Urinary bladder (tissue), 4 donors: ENCODE data around the gene KLRF2. TPM values are rescaled to one million over a fixed set of nuclear protein-coding genes. Genes with fewer than 3 reads are reported as not detected.

Experiments
- DNase-seq: peaks from one replicate; pipeline ENCODE4 v3.0.0-alpha.2; 2015; ENCODE audit errors: extremely low spot score
- H3K27ac ChIP-seq: one replicate; pipeline ENCODE4 v1.5.1; 2013; ENCODE audit warnings: low read depth, mild to moderate bottlenecking, moderate library complexity
- H3K36me3 ChIP-seq: one replicate; pipeline ENCODE4 v1.6.1; 2013; ENCODE audit warnings: mild to moderate bottlenecking, moderate library complexity; ENCODE audit not compliant: insufficient read depth
- H3K4me1 ChIP-seq: one replicate; pipeline ENCODE4 v1.6.1; 2013; ENCODE audit warnings: mild to moderate bottlenecking, moderate library complexity; ENCODE audit not compliant: insufficient read depth
- H3K4me3 ChIP-seq: one replicate; pipeline ENCODE4 v1.5.1; 2013; ENCODE audit warnings: low read depth, low read length
- WGBS: extraction: QIAGEN DNeasy Blood & Tissue Kit; methylation state at CpG from one replicate; pipeline ENCODE4 v1.1.7; 2013; 5-methylcytosine and 5-hydroxymethylcytosine counted together
- polyA plus RNA-seq: library from polyadenylated mRNA; stranded (reverse); fragments of 200-250 nt; gene quantifications from one replicate; pipeline ENCODE4 v1.2.3, GENCODE V29; 2013
- total RNA-seq: library from RNA; depleted of rRNA; stranded (reverse); fragments of >200 nt; gene quantifications from one replicate; pipeline ENCODE4 v1.2.3, GENCODE V29; 2014
- donor health status: healthy with polysubstance abuse.
- donor health status: healthy.

KLRF2 gene
- total and polyA plus RNA-seq, 2 donors: not detected

DNA sequence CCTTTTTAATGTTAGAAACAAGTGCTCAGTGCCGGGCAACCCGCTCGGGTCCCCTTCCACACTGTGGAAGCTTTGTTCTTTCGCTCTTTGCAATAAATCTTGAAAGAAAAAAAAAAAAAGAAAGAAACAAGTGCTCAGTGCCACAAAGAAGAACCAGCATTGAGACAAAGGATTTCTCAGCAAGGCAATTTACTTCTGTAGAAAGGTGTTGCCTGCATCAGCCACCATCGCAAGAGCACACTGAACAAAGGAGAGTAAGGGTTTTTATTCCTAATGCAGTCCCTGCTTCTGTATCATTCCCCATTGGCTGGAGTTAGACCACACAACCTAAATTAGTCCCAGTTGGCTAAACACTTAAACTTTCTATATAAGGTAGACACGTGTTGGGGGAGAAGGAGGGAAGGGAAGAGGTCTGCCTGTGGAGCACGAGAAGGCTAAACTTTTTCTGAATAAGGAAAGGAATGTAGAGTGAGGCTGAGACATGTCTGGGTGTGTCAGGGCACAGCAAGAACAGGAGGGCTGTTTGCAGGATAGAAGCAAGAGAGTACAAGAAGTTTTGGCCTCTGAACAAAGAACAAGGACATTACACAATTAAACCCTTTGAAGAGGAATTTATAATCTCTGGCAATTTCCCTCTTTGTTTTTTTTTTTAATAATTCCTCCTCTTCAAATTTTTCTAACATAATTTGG, 21.4 kb downstream of the KLRF2 start:
- H3K27ac ChIP-seq: no peak overlapping the region
- 84% methylated on average over 7 of the region's 7 CpGs for WGBS

DNA sequence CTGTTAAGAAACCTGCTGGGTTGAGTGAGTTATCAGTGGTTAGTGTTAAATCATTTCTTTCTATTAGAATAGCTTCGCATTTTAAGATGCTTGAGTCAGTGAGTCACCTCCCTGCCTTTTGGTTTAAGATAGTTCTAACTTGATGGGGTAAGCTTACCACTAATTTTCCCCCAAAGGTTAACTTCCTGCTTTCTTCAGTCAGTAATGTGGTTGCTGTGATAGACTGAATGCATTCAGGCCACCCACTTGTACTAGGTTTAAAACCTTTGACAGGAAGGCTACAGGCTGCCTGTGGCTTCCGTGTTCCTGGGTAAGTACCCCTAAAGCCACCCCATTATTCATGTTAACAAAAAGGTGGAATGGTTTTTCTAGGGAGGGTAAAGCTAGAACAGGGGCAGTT, 25.6 kb downstream of the KLRF2 start:
- Histone ChIP-seq H3K4me1 (no peaks in the 10 kb centered on the region), H3K27ac (no peak overlapping the region), H3K4me3 (no peak overlapping the region), H3K36me3 (no peaks in the 10 kb centered on the region)
- 75% methylated on average over 2 of the region's 2 CpGs for WGBS
- DNase-seq: no peak

More for the DNA sequence above, 21.4 kb downstream of the KLRF2 start:
- no peaks in the 10 kb centered on the region for H3K4me1 ChIP-seq
- H3K36me3 ChIP-seq: no peaks in the 10 kb centered on the region
- H3K4me3 ChIP-seq: no peak overlapping the region
- DNase-seq: no peak

DNA sequence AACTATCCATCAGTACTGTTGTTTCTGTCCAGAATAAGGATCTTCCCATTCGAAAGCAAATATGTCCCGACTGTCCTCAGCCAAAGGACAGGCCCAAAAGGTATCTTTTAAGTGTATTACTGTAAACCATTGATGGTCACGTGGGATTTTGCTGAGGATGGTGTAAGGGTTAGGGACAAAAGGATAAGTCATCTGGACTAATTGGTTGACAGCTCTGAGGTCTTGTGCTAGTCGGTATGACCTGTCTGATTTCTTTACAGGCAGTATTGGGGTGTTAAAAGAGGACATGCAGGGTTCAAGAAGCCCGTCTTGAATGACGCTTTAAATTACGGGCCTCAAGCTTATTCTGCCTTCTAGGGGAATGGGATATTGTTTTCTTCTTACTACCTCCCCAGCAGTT, 26.5 kb downstream of the KLRF2 start:
- no peaks in the 10 kb centered on the region for H3K4me1 ChIP-seq
- WGBS: 90% methylated on average over 7 of the region's 7 CpGs

DNA sequence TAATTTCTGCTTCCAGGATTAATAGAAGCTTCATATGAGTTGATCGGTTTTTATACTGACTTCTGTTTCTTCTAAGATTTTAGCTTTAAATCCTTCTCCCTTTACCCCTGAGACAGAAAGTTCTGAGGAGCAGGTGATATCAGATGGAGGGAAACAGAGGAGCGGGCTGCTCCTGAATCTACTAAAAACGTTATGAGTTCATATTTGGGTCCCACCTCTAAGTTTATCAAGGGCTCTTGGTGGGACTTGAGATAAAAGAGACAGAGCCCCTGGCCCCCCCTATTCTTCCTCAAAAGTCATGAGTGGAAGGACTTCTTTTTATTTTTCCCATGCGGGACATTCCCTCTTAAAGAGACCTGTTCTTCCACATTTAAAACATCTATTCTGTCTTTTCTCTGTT, 27.1 kb downstream of the KLRF2 start:
- no peak overlapping the region for H3K4me3 ChIP-seq
- H3K27ac ChIP-seq: no peak overlapping the region
- no peaks in the 10 kb centered on the region for H3K36me3 ChIP-seq
- H3K4me1 ChIP-seq: no peaks in the 10 kb centered on the region
- DNase-seq: no peak
- WGBS: 91% methylated on average over 4 of the region's 4 CpGs

More for the DNA sequence above, 26.5 kb downstream of the KLRF2 start:
- Histone ChIP-seq H3K4me3 (no peak overlapping the region), H3K36me3 (no peaks in the 10 kb centered on the region), H3K27ac (no peak overlapping the region)
- DNase-seq: no peak

DNA sequence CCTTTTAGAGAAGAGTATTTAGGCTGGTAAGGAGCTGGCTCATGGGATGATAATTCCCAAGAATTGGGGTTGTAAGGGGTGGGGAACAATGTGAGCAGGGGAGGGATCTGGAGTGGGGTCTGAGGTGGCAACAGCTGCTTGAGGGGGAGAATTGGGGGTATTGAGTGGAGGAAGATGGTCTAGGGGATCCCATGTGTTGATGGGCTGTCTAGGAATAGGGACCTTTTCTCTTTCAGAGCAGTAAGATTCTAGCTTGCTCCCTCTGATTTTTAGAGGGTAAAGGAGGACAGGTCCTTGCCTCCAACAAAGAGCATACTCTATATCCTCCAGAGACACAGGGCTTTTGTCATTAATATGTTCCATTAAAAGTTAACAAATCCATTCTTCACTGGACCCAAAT, 28.4 kb downstream of the KLRF2 start:
- no peaks in the 10 kb centered on the region for H3K36me3 ChIP-seq
- DNase-seq: no peak
- no peak overlapping the region for H3K27ac ChIP-seq
- H3K4me3 ChIP-seq: no peak overlapping the region
- H3K4me1 ChIP-seq: no peaks in the 10 kb centered on the region

DNA sequence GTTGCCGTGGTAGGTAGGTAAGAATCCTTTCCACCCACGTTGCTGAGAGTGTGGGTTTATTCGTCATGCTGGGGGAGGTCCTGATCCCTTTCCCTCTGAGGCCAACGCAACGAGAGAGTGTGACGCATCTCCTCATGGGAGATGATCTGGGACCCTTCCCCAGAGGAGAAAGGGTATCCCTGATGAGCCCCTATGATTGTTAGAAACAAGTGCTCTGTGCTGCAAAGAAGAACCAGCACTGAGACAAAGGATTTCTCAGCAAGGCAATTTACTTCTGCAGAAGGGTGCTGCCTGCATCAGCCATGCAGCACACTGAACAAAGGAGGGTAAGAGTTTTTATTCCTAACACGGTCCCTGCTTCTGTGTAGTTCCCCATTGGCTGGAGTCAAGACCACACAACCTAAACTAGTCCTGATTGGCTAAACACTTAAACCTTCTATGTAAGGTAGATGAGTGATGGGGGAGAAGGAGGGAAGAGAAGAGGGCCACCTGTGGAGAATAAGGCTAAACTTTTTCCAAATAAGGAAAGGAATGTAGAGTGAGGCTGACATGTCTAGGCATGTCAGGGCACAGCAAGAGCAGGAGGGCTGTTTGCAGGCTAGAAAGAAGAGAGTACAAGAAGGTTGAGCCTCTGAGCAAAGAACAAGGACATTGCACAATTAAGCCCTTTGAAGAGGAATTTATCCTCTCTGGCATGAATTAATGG, 29.6 kb downstream of the KLRF2 start:
- Histone ChIP-seq H3K27ac (no peak overlapping the region), H3K36me3 (no peaks in the 10 kb centered on the region), H3K4me1 (no peaks in the 10 kb centered on the region), H3K4me3 (no peak overlapping the region)
- DNase-seq: no peak
- 87% methylated on average over 7 of the region's 7 CpGs for WGBS

DNA sequence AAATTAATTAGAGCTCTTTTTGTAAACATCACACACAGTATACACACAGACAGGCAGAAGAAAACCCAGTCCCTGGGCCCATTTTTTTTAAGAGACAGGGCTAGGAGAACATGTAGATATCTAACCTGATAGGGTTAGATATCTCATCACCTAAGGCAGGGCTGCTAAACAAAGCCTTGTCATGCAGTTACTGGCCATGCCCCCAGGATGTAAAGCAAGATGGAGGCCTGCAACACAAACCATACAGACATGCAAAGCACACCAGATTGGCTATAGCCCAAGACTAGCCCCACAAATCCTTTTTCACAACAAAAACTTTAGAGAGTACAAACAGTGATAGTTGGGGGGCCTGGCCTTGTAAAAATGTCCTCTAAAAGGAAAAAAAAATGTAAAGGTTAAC, 30.4 kb downstream of the KLRF2 start:
- DNase-seq: no peak
- Histone ChIP-seq H3K36me3 (no peaks in the 10 kb centered on the region), H3K4me3 (no peak overlapping the region), H3K4me1 (no peaks in the 10 kb centered on the region), H3K27ac (no peak overlapping the region)

DNA sequence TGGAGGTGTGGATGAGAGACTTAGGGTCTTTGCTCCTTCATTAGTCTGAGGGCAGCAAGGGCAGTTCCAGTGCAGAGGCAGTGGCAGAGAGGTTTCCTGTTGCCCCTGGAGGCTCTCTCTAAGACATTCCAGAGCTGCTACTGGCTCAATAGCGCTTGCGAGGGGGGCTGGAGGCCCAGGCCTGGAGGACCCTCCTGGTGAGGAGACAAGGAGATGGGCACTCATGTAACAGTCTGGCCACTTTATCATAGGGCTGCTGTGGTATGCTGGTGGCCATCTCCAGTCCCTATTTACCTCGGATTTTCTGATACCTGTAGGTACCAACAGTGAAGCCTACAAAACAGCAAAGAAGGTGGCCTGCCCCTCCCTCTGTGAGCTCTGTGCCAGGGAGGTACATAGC, 38.2 kb downstream of the KLRF2 start:
- Histone ChIP-seq H3K4me3 (no peak overlapping the region), H3K36me3 (no peaks in the 10 kb centered on the region), H3K4me1 (no peaks in the 10 kb centered on the region), H3K27ac (no peak overlapping the region)
- no peak for DNase-seq
- 91% methylated on average over 3 of the region's 3 CpGs for WGBS

DNA sequence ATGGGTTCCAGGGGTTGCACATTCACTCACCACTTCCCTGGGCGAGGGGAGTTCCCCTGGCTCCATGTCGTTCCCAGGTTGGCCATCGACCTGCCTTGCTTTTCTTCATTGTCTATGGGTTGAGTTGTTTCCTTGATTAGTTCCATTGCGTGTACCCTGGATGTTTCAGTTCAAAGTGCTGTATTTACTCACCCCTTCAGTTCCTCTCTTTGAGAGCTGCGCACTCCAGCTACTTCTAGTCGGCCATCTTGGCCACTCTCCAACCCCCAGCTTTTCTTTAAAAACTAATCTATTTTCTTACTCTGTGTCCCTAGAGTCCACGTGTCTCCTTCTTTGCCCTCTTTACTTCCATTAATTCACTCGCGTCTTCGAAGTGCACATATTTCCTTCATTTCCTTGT, 39.2 kb downstream of the KLRF2 start:
- no peaks in the 10 kb centered on the region for H3K4me1 ChIP-seq
- H3K36me3 ChIP-seq: no peaks in the 10 kb centered on the region
- 88% methylated on average over 10 of the region's 10 CpGs for WGBS
- H3K27ac ChIP-seq: no peak overlapping the region
- H3K4me3 ChIP-seq: no peak overlapping the region
- DNase-seq: no peak

DNA sequence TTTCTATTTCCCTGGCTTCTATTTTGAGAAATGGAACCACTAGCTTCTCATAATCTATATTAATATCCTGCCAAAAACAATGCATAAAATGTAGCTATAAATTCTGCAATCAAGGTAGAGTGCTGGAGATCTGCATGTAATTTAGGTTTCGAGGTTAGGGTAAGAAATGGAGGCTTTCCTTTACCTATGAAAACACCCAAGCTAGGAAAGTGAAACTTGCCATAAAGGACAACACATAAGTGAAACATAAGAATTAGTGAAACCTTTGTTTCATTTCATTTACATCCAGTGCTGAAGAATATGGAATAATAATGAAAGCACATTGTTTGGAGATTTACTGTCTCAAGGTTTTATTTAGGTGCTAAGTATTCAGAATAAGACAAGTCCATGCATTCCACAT, 41.1 kb downstream of the KLRF2 start:
- WGBS: 86% methylated on average over 1 of the region's 1 CpG
- Histone ChIP-seq H3K27ac (no peak overlapping the region), H3K4me3 (no peak overlapping the region), H3K4me1 (no peaks in the 10 kb centered on the region), H3K36me3 (no peaks in the 10 kb centered on the region)
- DNase-seq: no peak

DNA sequence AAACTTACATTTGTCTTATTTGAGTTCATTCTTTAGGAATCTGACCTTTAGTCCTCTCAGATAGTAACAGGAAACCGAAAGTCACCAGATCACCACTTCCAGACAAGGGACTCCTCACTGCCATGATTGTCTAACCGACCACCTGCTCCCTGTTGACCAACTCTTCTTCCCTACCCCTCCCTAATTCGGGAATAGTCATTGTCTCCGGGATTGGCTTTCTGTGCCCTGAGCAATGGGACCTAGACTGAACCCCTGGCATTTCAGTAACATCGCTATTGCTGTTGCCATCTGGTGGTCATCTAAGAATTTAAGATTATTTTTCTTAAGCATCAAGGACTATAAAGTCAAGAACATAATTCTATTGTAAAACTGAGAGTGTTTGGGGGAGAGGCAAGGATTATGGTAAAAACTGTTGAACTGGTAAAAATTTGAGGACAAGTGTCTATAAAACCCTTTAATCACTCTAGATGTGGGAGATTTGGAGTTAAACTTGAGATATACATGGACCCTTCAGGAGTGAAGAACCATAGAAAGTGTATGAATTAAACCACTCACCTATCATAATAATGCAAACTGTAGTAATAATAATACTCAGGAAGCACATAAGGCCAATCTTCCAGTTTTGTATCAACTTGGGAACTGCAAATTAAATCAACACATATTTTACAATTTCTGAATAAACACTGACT, 44.6 kb downstream of the KLRF2 start:
- Histone ChIP-seq H3K4me3 (no peak overlapping the region), H3K36me3 (no peaks in the 10 kb centered on the region)
- 14% methylated on average over 5 of the region's 5 CpGs for WGBS

DNA sequence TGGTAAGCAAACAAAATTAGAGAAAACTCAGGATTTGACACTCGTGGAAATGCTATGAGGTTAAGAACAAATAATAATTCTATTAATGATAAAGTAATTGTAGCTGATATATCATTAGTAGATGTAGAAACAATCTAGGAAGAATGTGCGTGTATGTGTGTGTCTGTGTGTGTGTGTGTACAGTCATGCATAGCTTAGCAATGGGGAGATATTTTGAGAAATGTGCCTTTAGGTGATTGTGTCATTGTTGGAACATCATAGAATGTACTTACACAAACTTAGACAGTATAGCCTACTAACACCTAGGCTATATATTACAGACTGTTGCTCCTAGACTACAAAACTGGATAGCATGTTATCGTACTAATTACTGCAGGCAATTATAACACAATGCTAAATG, 45.6 kb downstream of the KLRF2 start:
- DNase-seq: no peak
- Histone ChIP-seq H3K27ac (no peak overlapping the region), H3K4me1 (no peaks in the 10 kb centered on the region), H3K36me3 (no peaks in the 10 kb centered on the region), H3K4me3 (no peak overlapping the region)
- WGBS: 89% methylated on average over 3 of the region's 3 CpGs

More for the DNA sequence above, 44.6 kb downstream of the KLRF2 start:
- Histone ChIP-seq H3K27ac (no peak overlapping the region), H3K4me1 (no peaks in the 10 kb centered on the region)
- no peak for DNase-seq

DNA sequence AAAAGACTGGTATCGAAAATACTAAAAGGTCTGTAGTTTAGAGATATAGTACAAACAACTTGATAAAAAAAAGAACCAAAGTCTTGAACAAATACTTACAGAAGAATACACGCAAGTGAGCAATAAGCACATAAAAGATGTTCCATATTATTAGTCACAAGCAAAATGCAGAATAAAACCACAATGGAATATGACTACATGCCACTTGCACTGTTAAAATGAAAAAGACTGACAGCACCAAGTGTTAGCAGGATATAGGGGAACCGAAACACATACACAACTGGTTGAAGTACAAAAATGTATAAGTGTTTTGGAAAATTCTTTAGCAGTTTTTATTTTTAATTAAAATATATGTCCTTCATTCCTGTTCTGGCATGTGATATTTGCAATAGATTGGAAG, 47.3 kb downstream of the KLRF2 start:
- Histone ChIP-seq H3K27ac (no peak overlapping the region), H3K4me1 (no peaks in the 10 kb centered on the region), H3K36me3 (no peaks in the 10 kb centered on the region), H3K4me3 (no peak overlapping the region)
- DNase-seq: no peak
- 85% methylated on average over 3 of the region's 3 CpGs for WGBS

DNA sequence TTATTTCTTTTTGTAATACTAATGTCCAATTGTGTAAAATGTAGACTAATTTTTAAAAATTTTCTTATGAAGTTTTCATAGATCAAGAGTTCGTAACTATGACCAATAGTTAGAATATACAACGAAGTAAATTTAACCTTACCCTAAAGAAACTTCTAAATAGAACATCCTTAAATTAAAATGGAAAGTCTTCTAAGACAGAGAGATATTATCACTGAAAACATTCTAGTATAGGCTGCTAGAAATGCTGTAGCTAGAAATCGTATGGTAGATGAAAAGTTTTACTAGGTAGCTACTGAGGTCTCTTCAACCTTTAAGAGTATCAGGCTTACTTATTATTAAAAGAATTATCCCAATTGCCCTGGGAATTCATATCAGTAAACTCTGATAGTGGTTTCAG, 50.0 kb downstream of the KLRF2 start:
- no peaks in the 10 kb centered on the region for H3K4me1 ChIP-seq
- 70% methylated on average over 3 of the region's 3 CpGs for WGBS
- DNase-seq: no peak
- no peak overlapping the region for H3K27ac ChIP-seq
- H3K4me3 ChIP-seq: no peak overlapping the region
- H3K36me3 ChIP-seq: no peaks in the 10 kb centered on the region
